Measurements from ENCODE around the gene MEST.

- TF ChIP-seq CTCF (conservative IDR thresholded peaks at IDR 0.05; ENCODE audit: low read depth, low read length): no peak
- TF ChIP-seq EZH2 (IDR thresholded peaks at IDR 0.05; ENCODE audit: borderline replicate concordance, low read depth, low read length, poor library complexity, severe bottlenecking): no peak
Measured at GRCh38 chr7:130494431-130494858, 2.6 kb downstream of the MEST start.

Measured in A673 (cell line).